Duodenal mucosa (tissue), 2 donors: ENCODE data around the gene GOLIM4.

ENCODE experiments used
- H3K27ac ChIP-seq: one replicate; pipeline ENCODE4 v1.7.0; 2013; ENCODE audit warnings: low read depth, low read length
- H3K27me3 ChIP-seq, 2 donors: one replicate each; pipeline ENCODE4 v1.7.0; 2013; ENCODE audit warnings: low read length in 2 of 2, control low read depth in 1 of 2; ENCODE audit not compliant: insufficient read depth in 2 of 2, control insufficient read depth in 1 of 2
- H3K36me3 ChIP-seq, 2 donors: one replicate each; pipeline ENCODE4 v1.7.0; 2013; ENCODE audit warnings: low read length in 2 of 2, control low read depth in 1 of 2; ENCODE audit not compliant: insufficient read depth in 2 of 2, control insufficient read depth in 1 of 2
- H3K4me1 ChIP-seq, 2 donors: one replicate each; pipeline ENCODE4 v1.7.0; 2013; ENCODE audit warnings: low read length in 2 of 2, control low read depth in 1 of 2; ENCODE audit not compliant: insufficient read depth in 2 of 2, control insufficient read depth in 1 of 2
- H3K4me3 ChIP-seq, 2 donors: one replicate each; pipeline ENCODE4 v1.7.0; 2013; ENCODE audit warnings: low read length in 2 of 2, low read depth in 1 of 2
- H3K9ac ChIP-seq, 2 donors: one replicate each; pipeline ENCODE4 v1.7.0; 2013; ENCODE audit warnings: low read length in 2 of 2, low read depth in 1 of 2
- H3K9me3 ChIP-seq, 2 donors: one replicate each; pipeline ENCODE4 v1.7.0; 2013; ENCODE audit warnings: low read length in 2 of 2, control low read depth in 1 of 2; ENCODE audit not compliant: control insufficient read depth in 1 of 2

GOLIM4 gene

DNA sequence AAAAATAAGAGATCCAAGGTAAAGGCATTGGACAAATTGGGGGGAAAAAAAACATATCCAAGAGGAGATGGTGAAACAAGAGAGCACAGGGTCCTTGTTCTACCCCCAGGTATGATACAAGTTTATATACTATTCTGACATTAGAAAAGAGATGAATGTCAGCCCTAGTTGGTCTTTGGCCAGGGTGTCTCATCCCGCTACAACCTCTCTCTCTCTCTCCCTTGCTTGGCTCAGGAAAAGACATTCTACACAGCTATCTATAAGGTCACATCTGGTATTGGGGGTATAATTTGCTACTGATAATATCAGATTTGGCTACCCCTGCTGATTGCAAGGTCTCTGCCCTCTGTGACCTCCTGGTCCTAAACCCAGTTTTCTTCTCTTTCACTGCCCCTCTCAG lies 117.2 kb downstream of the GOLIM4 start:
- H3K27ac ChIP-seq: no peak overlapping the region
- H3K9me3 ChIP-seq: no peaks in the 10 kb centered on the region
- H3K27me3 ChIP-seq: no peaks in the 10 kb centered on the region
- peaks cover 13 to 37% of the 10 kb centered on the region in 2 donors for H3K4me1 ChIP-seq
- H3K9ac ChIP-seq: no peak overlapping the region
- no peaks in the 10 kb centered on the region for H3K36me3 ChIP-seq
- no peak overlapping the region for H3K4me3 ChIP-seq

DNA sequence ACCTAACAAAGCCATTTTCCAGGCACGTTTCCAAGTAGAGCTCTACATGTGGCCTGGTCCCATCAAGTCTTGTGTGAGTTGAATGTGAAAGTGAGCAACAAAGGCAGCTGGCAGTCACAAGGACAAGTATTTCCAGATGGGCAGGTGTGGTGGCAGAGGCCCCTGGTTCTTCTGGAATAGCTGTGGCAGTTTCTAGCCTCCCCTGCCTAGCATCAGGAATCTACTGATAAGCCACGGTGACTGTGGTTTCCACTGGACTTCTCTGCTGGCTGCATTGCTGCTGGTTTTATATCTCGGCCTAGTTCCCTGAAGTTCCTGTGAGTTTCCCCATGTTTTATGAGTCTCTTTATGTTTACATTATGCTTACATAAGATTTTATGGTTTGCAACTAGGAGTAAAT lies 117.7 kb downstream of the GOLIM4 start:
- Histone ChIP-seq H3K36me3 (no peaks in the 10 kb centered on the region), H3K27me3 (no peaks in the 10 kb centered on the region), H3K9ac (no peak overlapping the region), H3K9me3 (no peaks in the 10 kb centered on the region), H3K27ac (peak overlapping the region; percentile 22), H3K4me1 (peaks cover 13 to 37% of the 10 kb centered on the region in 2 donors), H3K4me3 (peak overlapping the region in 1 of 2 donors; percentile 65)

DNA sequence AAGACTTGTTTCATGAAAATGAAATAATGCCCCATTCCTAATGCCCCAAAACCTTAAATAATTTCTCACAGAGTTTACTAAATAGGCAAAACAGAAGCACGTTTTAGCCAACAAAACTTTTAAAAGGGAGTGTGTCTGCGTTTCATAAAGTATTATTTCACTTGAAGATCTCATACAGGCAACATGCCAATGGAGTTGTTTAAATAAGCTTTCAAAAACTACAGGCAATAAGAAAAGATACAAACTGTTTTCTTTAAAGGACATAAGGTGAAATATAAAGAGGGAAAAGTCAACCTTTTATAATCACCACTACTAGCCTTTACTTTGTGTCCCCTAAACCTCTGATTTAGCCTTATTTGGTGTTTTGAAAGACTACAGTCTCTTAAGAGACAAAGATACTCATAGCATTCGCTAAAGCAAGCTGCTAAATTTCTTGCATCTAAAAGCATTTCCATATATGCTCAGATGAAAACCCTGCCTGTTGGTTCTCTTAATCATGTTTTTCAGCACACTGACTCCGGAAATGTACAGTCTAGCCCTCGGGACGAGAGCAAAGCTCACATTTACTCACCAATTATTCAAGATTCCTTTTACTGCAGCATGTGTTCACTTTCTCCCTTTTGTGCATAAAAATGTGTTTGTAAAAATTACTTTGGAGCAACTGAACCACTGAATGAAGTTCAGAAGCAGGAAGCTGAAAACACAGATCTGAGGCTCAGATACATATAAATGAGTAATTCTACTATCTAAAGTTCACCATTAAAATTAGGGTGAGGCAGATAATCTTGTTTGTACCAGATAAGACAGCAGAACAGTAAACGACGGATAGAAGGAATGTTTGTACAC lies 119.0 kb downstream of the GOLIM4 start:
- Histone ChIP-seq H3K27me3 (no peaks in the 10 kb centered on the region), H3K27ac (no peak overlapping the region), H3K4me1 (peaks cover 13 to 31% of the 10 kb centered on the region in 2 donors), H3K9ac (peak overlapping the region in 1 of 2 donors; percentile 33), H3K4me3 (peak overlapping the region; percentile 57 to 65), H3K9me3 (no peaks in the 10 kb centered on the region), H3K36me3 (no peaks in the 10 kb centered on the region)

DNA sequence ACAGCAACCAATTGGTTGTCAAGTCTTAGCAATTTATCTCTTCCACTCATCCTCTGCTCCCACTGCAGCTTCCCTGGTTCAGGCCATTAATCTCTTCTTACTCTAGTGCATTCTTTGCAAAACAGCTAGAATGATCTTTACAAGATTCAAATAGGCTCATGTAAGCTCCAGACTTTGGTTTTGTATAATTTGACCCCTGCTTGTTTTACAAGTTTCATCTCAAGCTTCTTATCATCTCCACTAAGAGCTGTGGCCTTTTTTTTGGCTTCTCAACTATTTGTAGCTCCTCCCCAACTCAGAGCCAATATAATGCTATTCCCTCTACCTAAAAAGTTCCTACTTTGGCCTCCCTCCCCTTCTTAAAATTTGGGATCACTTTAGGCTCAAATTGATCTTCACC lies 121.8 kb downstream of the GOLIM4 start:
- no peaks in the 10 kb centered on the region for H3K9me3 ChIP-seq
- H3K4me3 ChIP-seq: no peak overlapping the region
- no peaks in the 10 kb centered on the region for H3K36me3 ChIP-seq
- no peak overlapping the region for H3K27ac ChIP-seq
- peaks cover 13 to 30% of the 10 kb centered on the region in 2 donors for H3K4me1 ChIP-seq
- H3K9ac ChIP-seq: no peak overlapping the region
- no peaks in the 10 kb centered on the region for H3K27me3 ChIP-seq

DNA sequence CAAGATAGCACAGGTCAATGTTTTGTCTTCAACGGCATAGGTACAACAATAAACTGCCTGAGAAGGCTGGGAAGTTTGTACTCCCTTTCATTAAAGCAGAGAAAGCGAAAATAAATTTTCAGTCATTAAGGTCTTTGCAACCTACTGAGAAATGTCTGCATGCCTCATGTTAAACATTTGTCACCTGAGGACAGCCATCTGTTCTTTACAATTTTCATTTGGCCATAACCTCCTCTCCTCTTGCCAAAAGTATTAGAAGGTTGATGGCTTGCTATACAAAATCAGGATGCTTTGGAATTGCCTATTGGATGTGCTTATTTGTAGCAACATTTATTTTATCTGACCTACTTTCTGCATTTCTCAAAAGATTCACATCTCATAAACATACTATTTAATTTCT lies 122.7 kb downstream of the GOLIM4 start:
- no peak overlapping the region for H3K4me3 ChIP-seq
- H3K27ac ChIP-seq: no peak overlapping the region
- H3K27me3 ChIP-seq: no peaks in the 10 kb centered on the region
- no peaks in the 10 kb centered on the region for H3K9me3 ChIP-seq
- H3K9ac ChIP-seq: no peak overlapping the region
- no peaks in the 10 kb centered on the region for H3K36me3 ChIP-seq
- H3K4me1 ChIP-seq: peaks cover 8 to 22% of the 10 kb centered on the region in 2 donors

DNA sequence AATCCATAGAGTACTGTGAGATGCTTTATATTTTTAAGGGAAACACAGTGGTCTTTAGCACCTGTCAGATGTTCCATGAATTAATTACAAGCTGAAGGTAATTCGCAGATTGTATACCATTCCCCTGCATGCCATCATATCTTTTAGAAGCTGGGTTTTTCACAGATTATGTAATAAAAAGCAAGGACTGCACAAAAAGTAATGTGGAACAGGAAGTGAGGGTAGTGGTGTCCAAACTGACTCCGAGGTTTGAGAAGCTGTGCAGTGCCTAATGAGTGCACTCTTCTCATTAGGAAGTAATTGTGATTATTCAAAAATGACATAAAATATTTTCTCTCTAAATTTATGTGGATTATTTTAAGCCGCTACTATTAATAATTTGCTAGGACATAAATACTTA lies 123.2 kb downstream of the GOLIM4 start:
- Histone ChIP-seq H3K36me3 (no peaks in the 10 kb centered on the region), H3K4me1 (peaks cover 3 to 17% of the 10 kb centered on the region in 2 donors), H3K4me3 (no peak overlapping the region), H3K27me3 (no peaks in the 10 kb centered on the region), H3K9ac (no peak overlapping the region), H3K9me3 (no peaks in the 10 kb centered on the region), H3K27ac (no peak overlapping the region)

DNA sequence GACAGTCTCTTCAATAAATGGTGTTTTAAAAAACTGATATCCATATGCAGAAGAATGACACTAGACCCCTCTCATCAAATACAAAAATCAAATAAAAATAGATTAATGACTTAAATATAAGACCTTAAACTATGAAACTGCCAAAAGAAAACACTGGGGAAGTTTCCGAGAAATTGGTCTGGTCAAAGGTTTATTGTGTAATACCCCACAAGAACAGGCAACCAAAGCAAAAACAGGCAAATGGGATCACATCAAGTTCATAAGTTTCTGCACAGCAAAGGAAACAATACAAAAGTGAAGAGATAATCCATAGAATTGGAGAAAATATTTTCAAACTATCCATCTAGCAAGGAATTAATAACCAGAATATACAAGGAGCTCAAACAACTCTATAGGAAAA lies 126.2 kb downstream of the GOLIM4 start:
- Histone ChIP-seq H3K9ac (no peak overlapping the region), H3K9me3 (no peaks in the 10 kb centered on the region), H3K4me3 (no peak overlapping the region), H3K27me3 (no peaks in the 10 kb centered on the region), H3K36me3 (no peaks in the 10 kb centered on the region), H3K4me1 (peaks cover 0 to 6% of the 10 kb centered on the region in 2 donors), H3K27ac (no peak overlapping the region)

DNA sequence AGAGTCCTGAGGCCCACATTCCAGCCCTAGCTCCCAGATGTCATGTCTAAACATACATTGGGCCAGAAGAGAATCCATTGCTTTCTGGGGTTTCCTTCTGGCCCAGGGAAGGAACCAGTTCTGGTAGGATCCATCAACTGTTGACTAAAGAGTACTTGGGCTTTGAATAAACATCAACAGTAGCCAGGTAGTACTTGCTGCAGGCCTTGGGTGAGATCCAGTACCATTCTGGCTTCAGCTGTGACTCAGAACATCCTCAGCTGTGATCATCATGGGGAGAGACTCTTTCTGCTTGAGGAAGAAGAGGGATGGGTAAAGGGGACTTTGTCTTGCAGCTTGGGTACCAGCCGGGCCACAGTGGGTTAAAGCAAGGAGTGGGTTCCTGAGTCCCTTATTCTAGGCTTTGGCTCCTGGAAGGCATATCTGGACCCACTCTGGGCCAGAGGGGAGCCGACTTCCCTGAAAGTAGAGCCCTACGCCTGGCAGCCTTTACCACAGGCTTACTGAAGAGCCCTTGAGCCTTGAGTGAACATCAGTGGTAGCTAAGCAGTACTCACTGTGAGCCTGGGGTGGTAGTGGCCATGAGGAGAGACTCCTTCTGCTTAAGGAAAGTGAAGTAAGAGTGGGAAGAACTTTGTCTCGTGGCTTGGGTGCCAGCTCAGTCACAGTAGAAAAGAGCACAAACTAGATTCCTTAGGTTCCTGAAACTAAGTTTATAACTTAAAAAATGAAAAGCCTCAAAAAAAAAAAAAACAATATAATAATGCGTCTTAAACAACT lies 128.3 kb downstream of the GOLIM4 start:
- no peak overlapping the region for H3K27ac ChIP-seq
- no peaks in the 10 kb centered on the region for H3K9me3 ChIP-seq
- no peak overlapping the region for H3K9ac ChIP-seq
- no peak overlapping the region for H3K4me3 ChIP-seq
- H3K4me1 ChIP-seq: no peaks in the 10 kb centered on the region
- no peaks in the 10 kb centered on the region for H3K27me3 ChIP-seq
- H3K36me3 ChIP-seq: no peaks in the 10 kb centered on the region
